ENCODE data around the gene MARCO.

DNA sequence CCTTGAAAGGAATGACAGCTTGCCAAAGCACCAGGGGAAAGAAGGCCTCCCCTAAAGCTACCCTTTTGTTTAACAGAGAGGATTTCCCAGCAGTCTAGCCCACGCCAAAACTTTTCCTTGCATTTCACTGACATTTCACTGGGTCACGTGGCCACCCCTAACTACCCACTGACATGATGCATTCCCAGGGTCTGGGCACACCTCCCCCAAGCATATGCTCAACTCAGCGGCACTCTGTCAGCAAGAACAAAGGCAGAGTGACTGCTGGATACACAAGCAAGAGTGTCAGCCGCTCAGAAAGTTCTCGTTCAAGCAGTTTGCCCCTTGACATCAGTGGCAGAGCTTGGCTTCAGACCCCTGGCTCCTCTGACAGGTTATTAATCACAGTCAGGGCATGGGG is 34.2 kb upstream of the MARCO start:
- TF ChIP-seq, protein P1, sequence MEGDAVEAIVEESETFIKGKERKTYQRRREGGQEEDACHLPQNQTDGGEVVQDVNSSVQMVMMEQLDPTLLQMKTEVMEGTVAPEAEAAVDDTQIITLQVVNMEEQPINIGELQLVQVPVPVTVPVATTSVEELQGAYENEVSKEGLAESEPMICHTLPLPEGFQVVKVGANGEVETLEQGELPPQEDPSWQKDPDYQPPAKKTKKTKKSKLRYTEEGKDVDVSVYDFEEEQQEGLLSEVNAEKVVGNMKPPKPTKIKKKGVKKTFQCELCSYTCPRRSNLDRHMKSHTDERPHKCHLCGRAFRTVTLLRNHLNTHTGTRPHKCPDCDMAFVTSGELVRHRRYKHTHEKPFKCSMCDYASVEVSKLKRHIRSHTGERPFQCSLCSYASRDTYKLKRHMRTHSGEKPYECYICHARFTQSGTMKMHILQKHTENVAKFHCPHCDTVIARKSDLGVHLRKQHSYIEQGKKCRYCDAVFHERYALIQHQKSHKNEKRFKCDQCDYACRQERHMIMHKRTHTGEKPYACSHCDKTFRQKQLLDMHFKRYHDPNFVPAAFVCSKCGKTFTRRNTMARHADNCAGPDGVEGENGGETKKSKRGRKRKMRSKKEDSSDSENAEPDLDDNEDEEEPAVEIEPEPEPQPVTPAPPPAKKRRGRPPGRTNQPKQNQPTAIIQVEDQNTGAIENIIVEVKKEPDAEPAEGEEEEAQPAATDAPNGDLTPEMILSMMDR (IDR thresholded peaks at IDR 0.05) = no peak
- TF ChIP-seq POLR2AphosphoS5 (IDR thresholded peaks at IDR 0.05) = no peak
